Measurements from ENCODE around the gene PRRT1. TPM values are rescaled to one million over a fixed set of nuclear protein-coding genes. Genes with fewer than 3 reads are reported as not detected.

The PRRT1 gene
- polyA plus RNA-seq, 2 of the 4 experiments (the other 2 are of a cell fraction): 0.19 to 0.63 TPM

DNA sequence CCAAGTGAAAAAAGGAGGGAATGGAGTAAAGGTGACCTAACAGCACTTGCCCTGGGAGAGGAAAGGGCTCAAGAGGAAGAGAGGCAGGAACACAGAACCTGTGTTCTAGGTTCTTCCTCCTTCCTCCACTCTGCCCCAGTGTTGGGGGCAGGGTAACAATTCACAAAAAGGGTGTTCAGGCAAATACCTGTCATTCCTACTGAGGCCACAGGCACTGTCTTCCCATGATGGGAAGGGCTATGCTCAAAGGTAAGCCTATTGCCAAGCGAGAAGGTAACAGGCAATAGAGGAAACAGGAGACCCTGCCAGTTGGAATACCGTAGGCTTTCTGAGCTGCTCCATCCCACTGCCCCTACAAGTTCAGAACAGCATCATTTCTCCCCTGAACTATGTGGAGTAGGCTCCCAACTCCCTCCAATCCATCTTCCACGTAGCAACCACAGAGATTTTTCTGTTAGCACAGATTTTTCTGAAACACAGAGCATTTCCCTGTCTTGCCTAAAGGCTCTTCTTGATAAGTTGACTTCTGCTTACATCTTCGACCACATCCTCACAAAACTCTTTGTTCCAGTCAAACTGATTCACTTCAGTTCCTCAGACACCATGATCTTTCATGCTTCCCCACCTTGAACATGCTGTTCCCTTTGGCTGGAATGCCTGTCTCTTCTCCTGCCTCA is 21.4 kb upstream of the PRRT1 start:
- 89% methylated on average over 4 of the region's 4 CpGs for WGBS (ENCODE audit: missing lambda C conversion rate)
- ChIA-PET CTCF (interaction anchor here (1.1 to 2.3 kb wide), 4 partner anchors 9 to 54 kb away, joined by 3 to 8 read pairs (median 6); no protein-coding TSS in a partner anchor), POLR2A (no interaction called here)
- Histone ChIP-seq H3K4me2 (no peak overlapping the region), H3K27ac (no peak overlapping the region), H3K4me3 (no peak overlapping the region), H3K4me1 (peaks cover 16% of the 10 kb centered on the region), H3K9me3 (no peaks in the 10 kb centered on the region)
- FAIRE-seq (no peak), ATAC-seq (no peak), DNase-seq (ENCODE audit: low read depth in 1 of 2, low spot score in 1 of 2) (no peak)
- TF ChIP-seq POLR2A (IDR thresholded peaks at IDR 0.05; ENCODE audit: low read length) (no peak), CBX8 (IDR thresholded peaks at IDR 0.05) (no peak), CEBPB (IDR thresholded peaks at IDR 0.05) (no peak), RAD21 (conservative IDR thresholded peaks at IDR 0.05 in 1 of 2, IDR thresholded peaks at IDR 0.05 in 1 of 2) (no peak), ZNF302 (CRISPR knock-in tag; IDR thresholded peaks at IDR 0.05) (no peak), BHLHE40 (IDR thresholded peaks at IDR 0.05; ENCODE audit: low read depth, low read length) (no peak), CHD4 (IDR thresholded peaks at IDR 0.05; ENCODE audit: borderline replicate concordance) (no peak), POLR2AphosphoS2 (conservative IDR thresholded peaks at IDR 0.05; ENCODE audit: low read length) (no peak), FOSB (CRISPR knock-in tag; IDR thresholded peaks at IDR 0.05) (no peak), CHD2 (IDR thresholded peaks at IDR 0.05; ENCODE audit: low read length, partially characterized antibody) (no peak), MAZ (IDR thresholded peaks at IDR 0.05; ENCODE audit: borderline replicate concordance, low read depth, low read length) (no peak), TFCP2L1 (CRISPR knock-in tag; IDR thresholded peaks at IDR 0.05) (no peak), MYC (IDR thresholded peaks at IDR 0.05; ENCODE audit: borderline replicate concordance, low read length) (no peak), PHF8 (IDR thresholded peaks at IDR 0.05; ENCODE audit: borderline replicate concordance, low read depth) (no peak), NFE2L2 (conservative IDR thresholded peaks at IDR 0.05; ENCODE audit: low read length) (no peak), ZFP36 (IDR thresholded peaks at IDR 0.05; ENCODE audit: borderline replicate concordance, partially characterized antibody) (no peak), ZSCAN20 (CRISPR knock-in tag; IDR thresholded peaks at IDR 0.05) (no peak)
- TF ChIP-seq, protein P1, sequence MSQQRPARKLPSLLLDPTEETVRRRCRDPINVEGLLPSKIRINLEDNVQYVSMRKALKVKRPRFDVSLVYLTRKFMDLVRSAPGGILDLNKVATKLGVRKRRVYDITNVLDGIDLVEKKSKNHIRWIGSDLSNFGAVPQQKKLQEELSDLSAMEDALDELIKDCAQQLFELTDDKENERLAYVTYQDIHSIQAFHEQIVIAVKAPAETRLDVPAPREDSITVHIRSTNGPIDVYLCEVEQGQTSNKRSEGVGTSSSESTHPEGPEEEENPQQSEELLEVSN (IDR thresholded peaks at IDR 0.05; ENCODE audit: borderline replicate concordance, low read depth): no peak
- TF ChIP-seq, protein P2, sequence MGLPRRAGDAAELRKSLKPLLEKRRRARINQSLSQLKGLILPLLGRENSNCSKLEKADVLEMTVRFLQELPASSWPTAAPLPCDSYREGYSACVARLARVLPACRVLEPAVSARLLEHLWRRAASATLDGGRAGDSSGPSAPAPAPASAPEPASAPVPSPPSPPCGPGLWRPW (IDR thresholded peaks at IDR 0.05): no peak

DNA sequence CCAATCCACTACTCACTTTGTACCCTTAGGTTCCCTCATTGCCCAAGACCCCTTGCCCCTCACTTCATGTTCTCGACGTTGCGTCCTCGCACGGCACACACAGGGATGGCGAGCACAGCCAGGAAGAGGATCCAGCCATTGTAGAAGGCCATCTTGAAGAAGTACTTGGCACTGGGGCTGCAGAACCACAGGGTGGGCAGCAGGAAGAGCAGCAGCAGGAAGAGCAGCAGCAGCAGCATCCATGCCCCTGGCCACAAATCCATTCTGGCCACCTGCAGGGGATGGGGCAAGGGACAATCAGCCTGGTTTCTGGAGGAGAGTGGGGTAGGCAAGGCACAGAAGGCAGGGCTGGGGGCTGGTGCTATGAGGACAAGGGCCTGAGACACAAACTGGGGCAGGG is 19.5 kb upstream of the PRRT1 start:
- ChIA-PET CTCF (interaction anchor here (1.1 kb wide), 1 partner anchor 52 kb away, joined by 5 read pairs; no protein-coding TSS in a partner anchor), POLR2A (no interaction called here)
- Histone ChIP-seq H3K27ac (no peak overlapping the region), H3K9me3 (no peaks in the 10 kb centered on the region), H3K4me3 (no peak overlapping the region), H3K4me1 (peaks cover 9% of the 10 kb centered on the region; the same call in 2 of the 3 replicates), H3K4me2 (no peak overlapping the region)
- 93% methylated on average over 6 of the region's 6 CpGs for WGBS (ENCODE audit: missing lambda C conversion rate)
- TF ChIP-seq ZSCAN20 (CRISPR knock-in tag; IDR thresholded peaks at IDR 0.05) (no peak), NFE2L2 (conservative IDR thresholded peaks at IDR 0.05; ENCODE audit: low read length) (no peak), POLR2AphosphoS2 (conservative IDR thresholded peaks at IDR 0.05; ENCODE audit: low read length) (no peak), CHD4 (IDR thresholded peaks at IDR 0.05; ENCODE audit: borderline replicate concordance) (no peak), CHD2 (IDR thresholded peaks at IDR 0.05; ENCODE audit: low read length, partially characterized antibody) (no peak), MAZ (IDR thresholded peaks at IDR 0.05; ENCODE audit: borderline replicate concordance, low read depth, low read length) (no peak), HOXB13 (CRISPR knock-in tag; IDR thresholded peaks at IDR 0.05; ENCODE audit: low read depth) (no peak), CEBPB (IDR thresholded peaks at IDR 0.05) (no peak), BHLHE40 (IDR thresholded peaks at IDR 0.05; ENCODE audit: low read depth, low read length) (no peak), HOXB5 (CRISPR knock-in tag; IDR thresholded peaks at IDR 0.05) (no peak)
- TF ChIP-seq, protein P3, sequence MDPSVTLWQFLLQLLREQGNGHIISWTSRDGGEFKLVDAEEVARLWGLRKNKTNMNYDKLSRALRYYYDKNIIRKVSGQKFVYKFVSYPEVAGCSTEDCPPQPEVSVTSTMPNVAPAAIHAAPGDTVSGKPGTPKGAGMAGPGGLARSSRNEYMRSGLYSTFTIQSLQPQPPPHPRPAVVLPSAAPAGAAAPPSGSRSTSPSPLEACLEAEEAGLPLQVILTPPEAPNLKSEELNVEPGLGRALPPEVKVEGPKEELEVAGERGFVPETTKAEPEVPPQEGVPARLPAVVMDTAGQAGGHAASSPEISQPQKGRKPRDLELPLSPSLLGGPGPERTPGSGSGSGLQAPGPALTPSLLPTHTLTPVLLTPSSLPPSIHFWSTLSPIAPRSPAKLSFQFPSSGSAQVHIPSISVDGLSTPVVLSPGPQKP (IDR thresholded peaks at IDR 0.05; ENCODE audit: low read depth, low read length): no peak
- TF ChIP-seq, protein P2 (IDR thresholded peaks at IDR 0.05): no peak
- TF ChIP-seq, protein P4, sequence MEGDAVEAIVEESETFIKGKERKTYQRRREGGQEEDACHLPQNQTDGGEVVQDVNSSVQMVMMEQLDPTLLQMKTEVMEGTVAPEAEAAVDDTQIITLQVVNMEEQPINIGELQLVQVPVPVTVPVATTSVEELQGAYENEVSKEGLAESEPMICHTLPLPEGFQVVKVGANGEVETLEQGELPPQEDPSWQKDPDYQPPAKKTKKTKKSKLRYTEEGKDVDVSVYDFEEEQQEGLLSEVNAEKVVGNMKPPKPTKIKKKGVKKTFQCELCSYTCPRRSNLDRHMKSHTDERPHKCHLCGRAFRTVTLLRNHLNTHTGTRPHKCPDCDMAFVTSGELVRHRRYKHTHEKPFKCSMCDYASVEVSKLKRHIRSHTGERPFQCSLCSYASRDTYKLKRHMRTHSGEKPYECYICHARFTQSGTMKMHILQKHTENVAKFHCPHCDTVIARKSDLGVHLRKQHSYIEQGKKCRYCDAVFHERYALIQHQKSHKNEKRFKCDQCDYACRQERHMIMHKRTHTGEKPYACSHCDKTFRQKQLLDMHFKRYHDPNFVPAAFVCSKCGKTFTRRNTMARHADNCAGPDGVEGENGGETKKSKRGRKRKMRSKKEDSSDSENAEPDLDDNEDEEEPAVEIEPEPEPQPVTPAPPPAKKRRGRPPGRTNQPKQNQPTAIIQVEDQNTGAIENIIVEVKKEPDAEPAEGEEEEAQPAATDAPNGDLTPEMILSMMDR (IDR thresholded peaks at IDR 0.05): no peak
- FAIRE-seq: no peak
- ATAC-seq: no peak
- DNase-seq (ENCODE audit: low read depth in 1 of 2, low spot score in 1 of 2): no peak
